IPS-18c (cell line): ENCODE data around the gene HS2ST1.
"Not testable (repeated sequence)": the region's sequence is repeated elsewhere in the genome, so short reads cannot be mapped to it uniquely, and the experiment has no call there.

Experiments
- H3K4me3 ChIP-seq: 2 replicates; pipeline ENCODE4 v1.7.0; 2013; ENCODE audit warnings: low read depth, mild to moderate bottlenecking, low read length, moderate library complexity; ENCODE audit not compliant: insufficient read depth
- H3K9me3 ChIP-seq: one replicate; pipeline ENCODE4 v1.6.1; 2013; ENCODE audit warnings: mild to moderate bottlenecking, low read length, moderate library complexity; ENCODE audit not compliant: control insufficient read depth, insufficient read depth

HS2ST1 gene

DNA sequence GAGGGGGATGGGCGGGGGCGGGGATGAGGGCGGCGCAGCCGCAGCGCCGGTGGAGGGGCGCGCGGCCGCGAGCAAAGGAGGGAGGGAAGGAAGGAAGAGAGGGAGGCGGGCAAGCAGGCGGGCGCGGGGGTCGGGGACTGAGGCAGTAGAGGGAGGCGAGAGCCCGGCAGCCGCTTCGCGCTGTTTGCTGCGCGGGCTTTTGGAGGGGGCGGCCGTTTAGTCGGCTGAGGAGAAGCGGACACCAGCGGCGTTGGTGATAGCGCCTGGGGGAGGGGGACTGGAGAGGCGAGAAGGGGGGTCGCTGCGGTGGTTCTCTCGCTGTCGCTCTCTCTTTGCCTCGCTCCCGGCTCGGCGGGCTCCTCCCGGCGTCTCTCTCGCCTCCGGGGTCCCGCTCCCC lies at the start of gene HS2ST1:
Gene HS2ST1, plus strand, starts transcription at position 35 of the 397 bp plus-strand sequence.
- H3K4me3 ChIP-seq = peak within 1 kb of the TSS; percentile 95
- H3K9me3 ChIP-seq = no peaks in the 10 kb centered on the region

DNA sequence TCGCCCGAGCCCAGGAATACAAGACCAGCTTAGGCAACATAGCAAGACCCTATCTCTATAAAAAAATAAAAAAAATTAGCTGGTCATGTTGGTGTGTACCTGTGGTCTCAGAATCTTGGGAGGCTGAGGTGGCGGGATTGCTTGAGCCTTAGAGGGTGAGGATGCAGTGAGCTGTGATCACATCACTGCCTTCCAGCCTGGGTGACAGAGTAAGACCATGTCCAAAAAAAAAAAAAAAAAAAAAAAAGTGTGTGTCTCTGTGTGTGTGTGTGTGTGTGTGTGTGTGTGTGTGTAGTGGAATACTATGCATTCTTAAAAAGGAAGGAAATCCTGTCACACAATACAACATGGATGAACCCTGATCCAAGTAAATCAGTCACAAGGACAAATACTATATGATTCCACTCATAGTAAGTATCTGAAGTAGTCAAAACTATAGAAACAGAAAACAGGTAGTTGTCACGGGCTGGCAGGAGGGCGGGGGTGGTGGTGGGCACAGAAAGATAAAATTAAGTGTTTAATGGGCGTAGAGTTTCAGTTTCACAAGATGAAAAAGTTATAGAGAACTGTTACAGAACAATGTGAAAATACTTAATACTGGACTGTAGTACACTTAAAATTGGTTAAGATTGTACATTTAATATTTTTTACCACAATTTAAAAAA lies 48.3 kb upstream of the HS2ST1 start:
- Histone ChIP-seq H3K9me3 (no peaks in the 10 kb centered on the region), H3K4me3 (no peak overlapping the region)

DNA sequence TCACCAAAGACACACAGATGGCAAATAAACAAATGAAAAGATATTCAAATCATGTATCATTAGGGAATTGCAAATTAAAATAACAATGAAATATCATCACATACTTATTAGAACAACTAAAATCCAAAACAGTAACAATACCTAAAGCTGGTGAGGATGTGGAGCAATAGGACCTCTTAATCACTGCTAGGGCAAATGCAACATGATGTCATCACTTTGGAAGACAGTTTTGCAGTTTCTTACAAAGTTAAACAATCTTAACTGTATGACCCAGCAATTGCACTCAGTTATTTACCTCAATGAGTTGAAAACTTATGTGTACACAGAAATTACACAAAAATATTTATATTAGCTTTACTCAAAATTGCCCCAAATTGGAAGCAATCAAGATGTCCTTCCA lies 47.8 kb upstream of the HS2ST1 start:
- Histone ChIP-seq H3K9me3 (no peaks in the 10 kb centered on the region), H3K4me3 (no peak overlapping the region)

DNA sequence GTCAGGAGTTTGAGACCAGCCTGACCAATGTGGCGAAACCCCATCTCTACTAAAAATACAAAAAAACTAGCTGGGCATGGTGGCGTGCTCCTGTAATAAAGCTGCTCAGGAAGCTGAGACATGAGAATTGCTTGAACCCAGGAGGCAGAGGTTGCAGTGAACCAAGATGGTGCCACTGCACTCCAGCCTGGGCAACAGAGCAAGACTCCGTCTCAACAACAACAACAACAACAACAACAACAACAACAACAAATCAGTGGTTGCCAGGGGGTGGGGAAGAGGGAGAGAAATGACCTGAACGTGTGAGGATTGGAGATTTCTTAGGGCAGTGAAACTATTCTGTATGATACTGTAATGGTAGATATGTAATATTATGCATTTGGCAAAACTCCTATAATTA lies 47.2 kb upstream of the HS2ST1 start:
- not testable (repeated sequence) for H3K4me3 ChIP-seq, H3K9me3 ChIP-seq

DNA sequence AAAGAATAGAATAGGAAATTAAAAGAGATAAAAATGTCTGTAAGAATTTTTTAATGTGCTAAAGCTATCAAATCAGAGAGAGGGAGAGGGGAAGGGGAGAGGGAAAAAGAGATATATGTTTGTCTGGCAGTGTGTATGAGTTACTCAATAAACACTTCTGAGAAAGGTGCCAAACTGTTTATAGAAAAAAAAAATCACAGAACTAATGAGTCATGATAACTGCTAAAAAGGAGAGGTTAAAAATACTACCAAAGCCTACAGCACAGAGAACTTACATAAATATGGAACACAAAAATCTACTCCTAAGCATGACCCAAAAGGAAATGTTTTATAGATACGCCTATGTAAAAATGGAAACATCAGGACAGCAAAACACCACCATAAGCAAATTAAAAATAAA lies 46.0 kb upstream of the HS2ST1 start:
- Histone ChIP-seq H3K9me3 (no peaks in the 10 kb centered on the region), H3K4me3 (no peak overlapping the region)

DNA sequence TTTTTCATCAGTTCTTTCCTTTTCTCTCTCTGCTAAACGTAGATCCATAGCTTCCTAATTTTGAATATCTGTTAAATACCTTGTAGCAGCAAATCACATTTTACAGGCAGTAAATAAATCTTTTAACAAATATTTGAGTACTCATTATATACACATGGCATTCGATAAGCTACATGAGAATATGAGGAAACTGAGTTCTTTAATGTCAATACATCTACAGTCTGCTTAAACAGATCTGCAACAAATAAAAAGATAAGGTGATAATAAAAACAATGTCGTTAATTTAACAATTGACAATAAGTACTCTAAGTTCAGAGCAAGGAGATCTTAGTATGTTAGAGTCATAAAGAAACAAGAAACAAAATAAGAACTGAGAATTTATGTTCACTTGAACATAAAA lies 43.4 kb upstream of the HS2ST1 start:
- Histone ChIP-seq H3K4me3 (no peak overlapping the region), H3K9me3 (no peaks in the 10 kb centered on the region)

DNA sequence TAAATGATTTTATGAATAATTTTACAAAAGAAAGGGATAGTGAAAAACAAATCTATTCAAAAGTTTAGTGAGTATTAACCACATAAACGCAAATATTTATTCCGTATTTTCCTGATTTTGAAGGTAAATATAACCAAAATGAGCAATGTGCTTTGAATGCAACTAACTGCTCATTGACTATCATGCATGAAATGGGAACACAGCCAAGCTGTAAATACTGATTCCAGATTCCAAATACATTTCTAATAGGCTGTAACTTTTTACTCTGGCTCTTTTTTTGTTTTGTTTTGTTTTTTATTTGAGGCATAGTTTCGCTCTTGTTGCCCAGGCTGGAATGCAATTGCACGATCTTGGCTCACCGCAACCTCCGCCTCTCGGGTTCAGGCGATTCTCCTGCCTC lies 42.3 kb upstream of the HS2ST1 start:
- Histone ChIP-seq H3K9me3 (no peaks in the 10 kb centered on the region), H3K4me3 (no peak overlapping the region)

DNA sequence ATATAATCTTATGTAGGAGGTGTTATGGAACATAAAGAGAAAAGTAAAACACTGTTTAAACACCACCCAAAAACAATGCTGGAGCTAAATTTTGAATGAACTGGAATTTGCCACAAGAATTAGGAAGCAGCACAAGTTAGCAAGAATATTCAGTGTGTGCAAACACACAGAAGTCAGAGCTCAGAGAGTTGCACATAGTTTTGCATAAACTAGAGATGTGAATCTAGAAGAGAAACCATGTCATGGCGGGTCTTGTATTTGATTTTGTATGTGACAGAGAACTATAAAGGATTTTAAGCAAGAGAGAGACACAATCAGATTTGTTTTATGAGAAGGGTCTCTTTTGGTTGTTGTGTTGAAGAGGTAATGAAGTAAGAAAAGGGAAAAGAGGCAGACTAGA lies 38.7 kb upstream of the HS2ST1 start:
- no peak overlapping the region for H3K4me3 ChIP-seq
- H3K9me3 ChIP-seq = no peaks in the 10 kb centered on the region

DNA sequence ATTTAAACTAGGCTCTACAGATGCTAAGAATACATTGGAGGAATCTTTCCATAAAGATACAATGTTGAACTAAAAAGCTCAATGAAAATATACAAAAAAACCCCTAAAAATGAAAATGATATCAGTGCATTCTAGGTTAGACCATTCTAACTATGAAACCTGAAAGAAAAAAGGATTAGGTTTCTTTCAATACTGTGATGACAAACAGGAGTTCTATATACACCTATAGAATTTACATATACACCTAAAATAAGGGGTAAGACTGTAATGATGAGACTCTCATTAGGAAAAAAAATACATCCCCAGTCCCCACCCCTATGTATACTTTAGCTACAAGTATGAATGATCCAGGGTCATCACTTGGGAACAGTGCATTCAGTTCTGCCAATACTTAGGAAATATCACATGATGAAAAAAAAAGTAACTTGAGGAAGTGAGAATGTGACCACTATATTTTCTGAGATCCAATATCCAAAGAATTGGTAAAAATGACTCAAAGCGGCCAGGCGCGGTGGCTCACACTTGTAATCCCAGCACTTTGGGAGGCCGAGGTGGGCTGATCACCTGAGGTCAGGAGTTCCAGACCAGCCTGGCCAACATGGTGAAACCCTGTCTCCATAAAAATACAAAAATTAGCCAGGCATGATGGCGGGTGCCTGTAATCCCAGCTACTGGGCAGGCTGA lies 26.8 kb upstream of the HS2ST1 start:
- Histone ChIP-seq H3K4me3 (no peak overlapping the region), H3K9me3 (no peaks in the 10 kb centered on the region)

DNA sequence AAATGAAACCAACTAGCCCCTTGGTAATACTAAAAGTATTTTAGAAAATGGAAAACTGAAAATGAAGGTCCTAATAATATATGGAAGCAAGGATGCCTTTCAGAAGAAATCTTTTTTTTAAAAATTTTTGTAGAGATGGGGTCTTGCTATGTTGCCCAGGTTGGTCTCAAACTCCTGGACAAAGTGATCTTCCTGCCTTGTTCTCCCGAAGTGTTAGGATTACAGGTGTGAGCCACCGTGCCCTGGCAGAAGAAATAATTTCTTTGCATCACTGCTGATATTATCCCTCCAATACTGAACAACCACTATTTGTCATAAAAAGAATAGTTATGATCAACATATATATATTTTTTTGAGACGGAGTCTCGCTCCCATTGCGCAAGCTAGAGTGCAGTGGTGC lies 26.1 kb upstream of the HS2ST1 start:
- no peak overlapping the region for H3K4me3 ChIP-seq
- H3K9me3 ChIP-seq = no peaks in the 10 kb centered on the region

DNA sequence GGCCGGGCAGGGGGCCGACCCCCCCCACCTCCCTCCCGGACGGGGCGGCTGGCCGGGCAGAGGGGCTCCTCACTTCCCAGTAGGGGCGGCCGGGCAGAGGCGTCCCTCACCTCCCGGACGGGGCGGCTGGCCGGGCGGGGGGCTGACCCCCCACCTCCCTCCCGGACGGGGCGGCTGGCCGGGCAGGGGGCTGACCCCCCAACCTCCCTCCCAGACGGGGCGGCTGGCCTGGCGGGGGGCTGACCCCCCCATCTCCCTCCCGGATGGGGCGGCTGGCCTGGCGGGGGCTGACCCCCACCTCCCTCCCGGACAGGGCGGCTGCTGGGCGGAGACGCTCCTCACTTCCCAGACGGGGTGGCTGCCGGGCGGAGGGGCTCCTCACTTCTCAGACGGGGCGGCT lies 15.0 kb upstream of the HS2ST1 start:
- not testable (repeated sequence) for H3K9me3 ChIP-seq

DNA sequence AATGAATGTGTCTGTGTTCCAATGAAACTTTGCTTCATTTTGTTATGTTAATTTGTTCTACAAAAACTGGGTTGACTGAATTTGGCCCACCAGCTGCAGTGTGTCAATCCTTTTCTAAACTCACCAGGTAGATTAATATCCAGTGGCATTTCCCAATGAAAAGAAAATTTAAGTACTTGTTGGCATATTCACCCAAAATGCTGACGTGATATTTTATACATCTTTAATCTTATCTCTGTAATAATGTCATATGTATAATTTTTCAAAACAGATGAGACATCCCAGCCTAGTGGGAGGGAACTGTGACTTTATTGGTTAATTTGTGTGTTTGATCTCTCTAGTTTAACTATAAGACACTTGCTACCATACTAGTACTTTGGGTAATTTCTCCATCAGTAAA lies 8.6 kb upstream of the HS2ST1 start:
- Histone ChIP-seq H3K4me3 (no peak overlapping the region), H3K9me3 (no peaks in the 10 kb centered on the region)

More for the DNA sequence above, 15.0 kb upstream of the HS2ST1 start:
- not testable (repeated sequence) for H3K4me3 ChIP-seq

DNA sequence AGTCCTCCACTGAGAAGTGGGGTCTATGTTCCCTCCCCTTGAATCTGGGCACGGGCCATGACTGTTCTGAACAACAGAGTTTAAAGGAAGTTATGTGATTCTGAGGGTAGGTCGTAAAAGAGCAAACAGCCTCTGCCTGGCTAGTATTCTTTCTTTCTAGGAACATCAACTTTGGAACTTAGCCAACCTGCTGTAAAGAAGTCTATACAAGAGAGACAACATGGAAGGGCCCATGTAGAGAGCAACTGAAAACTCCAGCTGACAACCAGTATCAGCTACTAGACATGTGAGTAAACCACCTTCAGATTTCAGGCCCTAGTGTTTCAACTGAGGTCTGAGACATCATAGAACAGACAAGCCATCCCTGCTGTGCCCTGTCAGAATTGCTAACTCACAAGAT lies 8.0 kb upstream of the HS2ST1 start:
- H3K9me3 ChIP-seq = no peaks in the 10 kb centered on the region

DNA sequence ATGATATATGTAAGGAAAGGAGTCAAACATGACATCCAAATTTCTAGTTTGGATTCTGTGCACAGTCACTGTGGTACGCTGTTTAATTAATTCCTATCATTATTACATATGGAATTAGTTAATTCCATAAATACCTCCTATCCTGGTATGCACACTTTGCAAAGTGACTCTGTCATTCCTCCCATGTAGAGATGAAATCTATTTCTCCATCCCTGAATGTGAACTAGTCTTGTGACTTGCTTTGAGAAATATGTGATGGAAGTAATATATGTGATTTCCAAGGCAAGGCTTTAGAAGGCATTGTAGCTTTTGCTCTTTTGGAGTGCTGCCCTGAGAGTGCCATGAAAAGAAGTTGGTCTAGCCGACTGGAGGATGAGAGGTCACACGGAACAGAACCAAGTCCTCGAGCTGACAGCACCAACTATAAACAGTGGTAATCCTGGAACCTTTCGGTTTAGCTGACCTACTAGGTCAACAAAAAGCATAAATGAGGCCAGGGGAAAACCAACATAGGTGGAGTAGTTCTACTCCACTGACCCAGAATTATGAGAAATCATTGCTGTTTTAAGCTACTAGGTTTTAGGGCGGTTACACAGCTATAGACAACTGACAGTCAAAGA lies 2.0 kb upstream of the HS2ST1 start:
- Histone ChIP-seq H3K4me3 (peak overlapping the region; percentile 95; the same call in 1 of the 2 replicates), H3K9me3 (no peaks in the 10 kb centered on the region)

More for the DNA sequence above, 8.0 kb upstream of the HS2ST1 start:
- H3K4me3 ChIP-seq = no peak overlapping the region

DNA sequence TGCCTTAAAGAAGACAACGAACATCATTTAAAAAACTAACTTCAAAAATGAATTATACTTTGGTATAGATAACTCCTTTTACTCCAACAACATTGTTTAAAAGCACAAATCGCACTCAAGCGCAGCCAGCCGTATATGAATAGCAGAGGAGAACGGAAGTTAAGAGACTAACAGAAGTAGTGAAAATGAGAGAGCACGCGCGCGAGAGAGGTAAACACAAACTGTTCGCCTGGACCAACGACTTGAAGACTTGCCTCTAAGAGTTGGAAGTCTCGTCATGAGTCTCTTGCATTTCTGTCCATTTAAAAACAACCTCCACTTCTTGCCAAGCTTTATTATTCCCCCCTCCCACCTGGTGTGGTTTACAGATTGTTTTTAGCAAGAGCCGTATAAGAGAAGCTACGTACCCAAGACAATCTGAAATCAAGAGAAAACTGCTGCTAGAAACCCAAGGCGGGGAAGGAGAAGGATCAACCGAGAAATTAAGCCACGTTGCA lies 988 bp upstream of the HS2ST1 start:
- peak overlapping the region; percentile 95 for H3K4me3 ChIP-seq
- no peaks in the 10 kb centered on the region for H3K9me3 ChIP-seq

DNA sequence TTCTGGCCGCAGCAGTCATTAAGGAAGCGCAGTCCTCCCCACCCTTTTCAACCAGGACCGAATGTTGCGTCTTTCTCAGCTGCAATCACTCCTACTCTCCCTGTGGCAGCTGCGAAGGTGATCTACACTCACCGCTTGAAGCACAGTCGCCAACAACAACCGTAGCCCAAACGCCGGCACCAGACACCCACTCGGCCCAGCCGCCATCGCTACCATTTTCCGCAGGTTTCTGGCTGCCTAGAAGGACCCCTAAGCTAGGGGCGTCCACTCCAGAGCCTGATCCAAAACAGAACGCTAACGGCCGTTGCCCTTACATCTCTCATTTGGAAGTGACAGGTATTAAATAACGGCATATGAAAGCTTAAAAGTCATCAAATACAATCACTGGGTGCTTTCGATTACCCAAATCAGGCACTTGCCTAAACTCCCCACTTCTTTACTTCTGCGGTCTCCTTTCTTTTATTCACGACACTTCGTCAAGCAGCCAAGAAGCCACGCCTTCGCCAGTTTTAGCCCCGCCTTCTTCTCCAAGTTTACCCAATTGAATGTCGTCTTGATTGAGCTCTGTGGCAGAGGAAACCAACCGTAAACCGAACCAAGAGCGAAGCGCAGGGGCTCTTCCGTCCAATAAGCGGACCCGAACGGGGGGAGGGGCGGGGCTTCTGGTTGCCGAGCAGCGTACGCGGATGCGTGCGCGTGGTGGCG lies 387 bp upstream of the HS2ST1 start, which contains the start of gene SELENOF:
Gene SELENOF, minus strand, starts transcription at position 231 of the 705 bp plus-strand sequence. Its CDS starts 15 bp downstream, at position 216.
- Histone ChIP-seq H3K9me3 (no peaks in the 10 kb centered on the region), H3K4me3 (peak within 1 kb of the TSS; percentile 95)

DNA sequence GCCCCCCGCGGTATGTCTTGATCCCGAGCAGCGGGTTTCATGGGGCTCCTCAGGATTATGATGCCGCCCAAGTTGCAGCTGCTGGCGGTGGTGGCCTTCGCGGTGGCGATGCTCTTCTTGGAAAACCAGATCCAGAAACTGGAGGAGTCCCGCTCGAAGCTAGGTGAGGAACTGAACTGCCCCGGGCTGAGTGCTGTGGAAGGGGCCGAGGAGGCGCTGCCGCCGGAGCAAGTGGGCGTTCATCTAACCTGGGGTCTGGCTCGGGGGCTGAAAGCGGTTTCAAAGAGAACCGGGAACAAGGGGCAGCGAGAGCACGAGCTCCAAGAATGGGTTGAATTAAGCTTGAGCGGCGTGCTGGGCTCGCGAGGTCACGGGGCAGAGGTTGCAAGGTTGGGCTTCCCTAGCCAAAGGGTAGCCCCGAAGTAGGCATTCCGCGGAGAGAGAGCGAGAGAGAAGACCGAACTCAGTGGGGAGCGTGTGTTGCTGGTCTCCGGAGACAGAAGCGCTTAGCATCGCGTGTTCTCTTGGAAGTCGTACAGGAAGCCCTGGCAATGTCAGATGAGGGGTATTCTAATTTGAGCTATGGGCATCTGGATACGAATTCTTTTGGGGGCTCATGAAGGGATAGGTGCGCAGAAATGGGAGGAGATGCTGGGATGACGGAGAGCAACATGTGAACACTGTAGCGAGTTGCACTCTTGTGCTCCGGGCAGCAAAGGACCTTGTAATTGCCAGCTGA lies 732 bp downstream of the HS2ST1 start:
- Histone ChIP-seq H3K9me3 (no peaks in the 10 kb centered on the region), H3K4me3 (peak overlapping the region; percentile 95)
